T-helper 2 cell treated with Interferon-gamma antibody and Interleukin-4, amounts not matched to agents 5 μg/mL and 100 μg/mL, for 36 hours (primary cell): Measurements from ENCODE around the gene GPI.
A peak's percentile ranks its signal among the peaks of the same experiment; 100 is the strongest.

ENCODE experiments used
- DNase-seq: peaks from one replicate; pipeline ENCODE4 v3.0.0; 2021; ENCODE audit warnings: low spot score
- H3K27ac Mint-ChIP-seq: one replicate; pipeline ENCODE4 v1.8.0; 2021; ENCODE audit warnings: mild to moderate bottlenecking, mixed read lengths
- H3K27me3 Mint-ChIP-seq: one replicate; pipeline ENCODE4 v1.8.0; 2021; ENCODE audit warnings: low read depth, mixed read lengths
- H3K36me3 Mint-ChIP-seq: one replicate; pipeline ENCODE4 v1.8.0; 2021; ENCODE audit warnings: low read depth, mixed read lengths
- H3K4me1 Mint-ChIP-seq: one replicate; pipeline ENCODE4 v1.8.0; 2021; ENCODE audit warnings: low read depth, mixed read lengths
- H3K4me3 Mint-ChIP-seq: one replicate; pipeline ENCODE4 v1.8.0; 2022; ENCODE audit warnings: mild to moderate bottlenecking, moderate library complexity, mixed read lengths
- H3K9me3 Mint-ChIP-seq: one replicate; pipeline ENCODE4 v1.8.0; 2021; ENCODE audit warnings: mixed read lengths

Gene GPI

DNA sequence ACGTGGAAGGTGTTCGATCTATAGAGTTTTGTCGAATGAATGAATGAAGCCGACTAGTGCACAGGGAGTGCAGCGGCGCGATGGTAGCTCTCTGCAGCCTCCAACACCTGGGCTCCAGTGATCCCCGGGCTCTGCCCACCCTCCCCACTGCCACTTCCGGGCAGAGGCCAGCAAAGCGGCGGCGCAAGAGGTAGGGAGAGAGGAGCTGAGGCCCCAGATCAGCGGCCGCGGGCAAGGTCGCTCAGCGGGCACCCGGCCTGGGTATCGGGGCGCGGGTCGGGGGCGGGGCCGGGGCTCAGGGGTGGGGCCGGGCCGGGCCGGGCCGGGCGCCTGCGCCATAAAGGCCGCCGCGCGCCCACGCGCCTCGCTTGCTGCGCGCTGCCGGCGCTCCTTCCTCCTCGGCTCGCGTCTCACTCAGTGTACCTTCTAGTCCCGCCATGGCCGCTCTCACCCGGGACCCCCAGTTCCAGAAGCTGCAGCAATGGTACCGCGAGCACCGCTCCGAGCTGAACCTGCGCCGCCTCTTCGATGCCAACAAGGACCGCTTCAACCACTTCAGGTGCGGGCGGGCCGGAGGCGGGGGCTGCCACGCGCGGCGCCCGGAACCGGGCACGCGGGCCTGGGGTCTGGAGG is at the start of gene GPI:
Gene GPI (plus strand): TSS at position 367 of the 633 bp plus-strand sequence. CDS start 71 bp downstream, at position 438.
- H3K27me3 Mint-ChIP-seq, result no peaks in the 10 kb centered on the region
- H3K4me3 Mint-ChIP-seq, result peak within 1 kb of the TSS; percentile 99
- H3K36me3 Mint-ChIP-seq, result peaks cover 44% of the 10 kb centered on the region
- peak within 1 kb of the TSS; percentile 88 for H3K27ac Mint-ChIP-seq
- H3K4me1 Mint-ChIP-seq, result peaks cover 50% of the 10 kb centered on the region
- no peaks in the 10 kb centered on the region for H3K9me3 Mint-ChIP-seq
- DNase-seq, result peak; percentile 77

DNA sequence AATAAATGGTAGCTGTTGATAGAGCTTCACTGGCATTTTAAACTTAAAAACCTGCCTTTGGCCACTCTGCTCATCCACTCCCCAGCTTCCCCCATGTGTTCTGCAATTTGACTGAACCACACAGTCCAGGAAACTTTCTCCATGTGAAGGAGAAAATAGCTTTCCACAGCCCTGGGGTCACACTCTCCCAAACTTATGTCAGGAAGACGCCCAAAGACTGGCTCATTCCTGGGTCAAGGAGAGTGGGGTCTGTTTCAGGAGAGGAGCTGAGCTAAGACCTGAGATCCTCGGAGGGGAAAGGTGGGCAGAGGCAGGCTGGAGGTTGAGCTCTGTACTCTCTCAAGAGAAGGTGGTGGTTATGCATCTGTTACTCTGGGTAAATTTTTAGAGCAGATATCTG is 48.7 kb upstream of the GPI start:
- no peaks in the 10 kb centered on the region for H3K9me3 Mint-ChIP-seq
- H3K27ac Mint-ChIP-seq, result no peak overlapping the region
- no peaks in the 10 kb centered on the region for H3K27me3 Mint-ChIP-seq
- no peak for DNase-seq
- H3K4me3 Mint-ChIP-seq, result no peak overlapping the region
- H3K4me1 Mint-ChIP-seq, result peaks cover 11% of the 10 kb centered on the region
- no peaks in the 10 kb centered on the region for H3K36me3 Mint-ChIP-seq

DNA sequence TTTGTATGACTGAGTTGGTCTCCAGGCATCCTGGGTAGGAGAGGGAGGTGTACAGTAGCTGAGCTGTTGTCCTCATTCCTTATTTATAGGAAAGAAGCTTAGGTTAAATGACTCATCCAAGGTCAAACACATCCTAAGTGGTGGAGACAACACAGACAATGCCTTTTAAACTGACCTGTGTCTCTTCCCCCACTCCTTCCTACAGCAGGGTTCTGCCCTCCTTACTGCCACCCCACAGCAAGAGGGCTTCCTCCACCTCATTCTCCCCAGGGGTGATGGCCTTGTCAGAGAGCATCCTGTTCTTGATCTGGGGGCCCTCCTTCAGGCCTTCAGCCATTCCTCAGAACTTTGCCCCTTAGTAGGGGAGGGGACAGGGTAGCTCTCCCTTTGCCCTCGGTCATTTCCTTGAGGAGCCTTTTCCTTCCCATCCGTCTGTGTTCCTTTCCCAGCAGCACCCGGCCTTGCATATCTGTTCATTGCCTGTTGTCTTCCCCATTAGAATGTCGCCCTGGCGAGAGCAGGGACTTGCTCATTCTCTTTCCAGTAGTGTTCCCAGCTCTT is 48.2 kb upstream of the GPI start:
- Mint-ChIP-seq H3K27ac (no peak overlapping the region), H3K4me3 (no peak overlapping the region), H3K4me1 (peaks cover 11% of the 10 kb centered on the region), H3K36me3 (no peaks in the 10 kb centered on the region), H3K27me3 (no peaks in the 10 kb centered on the region), H3K9me3 (no peaks in the 10 kb centered on the region)
- DNase-seq, result no peak

DNA sequence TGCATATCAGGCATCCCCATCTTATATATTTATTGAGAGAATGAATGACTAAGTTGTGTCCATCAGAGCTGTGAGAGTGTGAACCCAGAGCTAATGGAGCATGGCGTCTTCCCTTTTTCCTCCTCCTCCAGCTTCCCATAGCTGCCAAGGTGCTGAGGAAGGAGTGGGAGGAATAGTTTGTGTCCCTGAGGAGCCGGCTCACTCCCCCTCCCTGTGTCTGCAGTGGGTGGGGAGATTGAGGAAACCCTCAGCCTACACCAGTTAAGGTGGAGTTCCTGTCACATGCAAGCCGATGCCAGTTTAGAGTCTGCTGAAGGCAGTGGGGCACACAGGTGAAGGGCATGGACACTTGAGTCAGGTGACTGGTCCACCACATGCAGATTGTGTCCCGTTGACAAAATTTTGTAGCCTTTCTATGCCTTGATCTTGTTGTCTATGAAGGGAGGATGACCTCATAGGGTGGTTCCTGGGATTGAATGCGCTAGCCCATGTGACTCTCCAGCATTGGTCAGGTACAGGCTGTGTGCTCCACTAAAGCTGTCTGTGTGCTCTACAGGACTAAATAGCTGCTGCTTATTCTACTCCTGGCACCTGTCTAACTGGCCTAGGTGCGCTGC is 47.6 kb upstream of the GPI start:
- H3K27ac Mint-ChIP-seq, result no peak overlapping the region
- no peaks in the 10 kb centered on the region for H3K27me3 Mint-ChIP-seq

DNA sequence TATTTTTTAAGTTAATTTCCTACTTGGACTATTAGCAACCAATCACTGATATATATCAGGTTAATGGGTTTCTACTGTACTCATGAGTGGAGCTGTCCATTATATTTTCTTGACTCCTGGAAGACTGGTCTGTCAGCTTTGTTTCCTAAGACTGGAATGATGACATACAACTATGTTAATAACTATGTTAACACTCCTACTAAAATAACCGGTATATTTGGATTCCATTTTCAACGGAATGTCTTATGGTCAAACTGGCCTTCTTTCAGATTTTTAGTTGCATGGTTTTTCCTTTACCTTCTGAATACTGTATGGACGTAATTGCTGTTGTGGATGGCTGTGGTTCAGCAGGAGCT is 45.8 kb upstream of the GPI start:
- Mint-ChIP-seq H3K27ac (no peak overlapping the region), H3K36me3 (peaks cover 5% of the 10 kb centered on the region), H3K9me3 (no peaks in the 10 kb centered on the region), H3K27me3 (no peaks in the 10 kb centered on the region), H3K4me1 (peaks cover 11% of the 10 kb centered on the region), H3K4me3 (no peak overlapping the region)
- DNase-seq, result no peak

More for the DNA sequence above, 47.6 kb upstream of the GPI start:
- no peaks in the 10 kb centered on the region for H3K9me3 Mint-ChIP-seq
- H3K4me3 Mint-ChIP-seq, result no peak overlapping the region
- no peaks in the 10 kb centered on the region for H3K36me3 Mint-ChIP-seq
- peaks cover 11% of the 10 kb centered on the region for H3K4me1 Mint-ChIP-seq
- DNase-seq, result no peak

DNA sequence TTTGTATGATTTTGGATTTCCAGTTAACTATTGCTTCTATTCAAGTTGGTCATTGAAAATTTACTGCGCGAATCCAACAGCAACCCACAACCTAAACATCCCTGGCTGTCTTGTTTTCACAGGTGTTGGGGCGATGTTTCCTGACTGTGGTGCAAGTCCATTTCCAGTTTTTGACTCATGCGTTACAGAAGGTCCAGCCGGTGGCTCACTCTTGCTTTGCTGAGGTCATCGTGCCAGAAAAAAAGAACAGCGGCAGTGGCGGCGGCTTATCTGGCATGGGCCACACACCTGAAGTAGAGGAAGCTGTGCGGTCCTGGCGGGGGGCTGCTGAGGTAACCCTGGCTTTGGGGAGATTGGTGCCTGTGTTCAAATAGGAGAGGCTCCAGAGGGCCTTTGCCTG is 45.2 kb upstream of the GPI start:
- no peak for DNase-seq
- no peaks in the 10 kb centered on the region for H3K27me3 Mint-ChIP-seq
- no peak overlapping the region for H3K27ac Mint-ChIP-seq
- no peak overlapping the region for H3K4me3 Mint-ChIP-seq
- peaks cover 11% of the 10 kb centered on the region for H3K4me1 Mint-ChIP-seq
- H3K9me3 Mint-ChIP-seq, result no peaks in the 10 kb centered on the region
- H3K36me3 Mint-ChIP-seq, result peaks cover 5% of the 10 kb centered on the region

DNA sequence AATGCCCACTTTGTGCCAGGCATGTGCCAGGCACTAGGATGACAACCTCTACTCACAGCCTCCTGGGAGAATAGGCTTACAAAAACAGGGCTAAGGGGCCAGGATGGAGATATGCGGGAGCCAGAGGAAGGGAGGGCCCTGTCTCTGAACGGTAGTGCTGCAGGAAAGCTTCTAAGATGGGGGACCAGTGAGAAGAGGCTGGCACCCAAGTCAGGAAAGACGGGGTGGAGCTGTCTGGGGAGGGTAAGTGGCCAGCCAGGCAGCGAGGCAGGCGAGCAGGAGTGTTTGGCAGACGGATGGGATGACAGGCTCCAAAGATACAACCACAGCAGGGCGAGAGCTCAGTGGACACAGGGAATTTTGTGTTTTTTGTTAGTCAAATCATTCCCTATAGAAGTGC is 44.7 kb upstream of the GPI start:
- H3K9me3 Mint-ChIP-seq, result no peaks in the 10 kb centered on the region

DNA sequence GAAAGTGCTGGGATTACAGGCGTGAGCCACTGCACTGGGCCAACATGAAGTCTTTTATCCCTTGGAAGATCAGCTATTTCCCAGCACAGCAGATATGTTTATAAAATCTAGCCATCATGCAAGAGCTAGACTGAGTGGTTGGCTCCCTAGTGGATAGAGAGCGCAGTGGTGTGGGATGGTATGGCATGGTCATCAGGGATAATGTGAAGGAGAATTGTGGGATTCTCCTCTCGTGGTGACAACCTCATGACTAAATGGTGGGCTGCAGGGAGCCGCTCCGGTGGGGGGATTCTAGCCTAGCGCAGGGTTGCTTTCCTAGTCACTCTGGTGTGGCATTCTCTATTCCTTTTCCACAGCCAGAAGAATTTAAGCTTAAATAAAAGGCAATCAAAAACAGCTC is 43.3 kb upstream of the GPI start:
- no peak overlapping the region for H3K4me3 Mint-ChIP-seq
- peaks cover 11% of the 10 kb centered on the region for H3K4me1 Mint-ChIP-seq
- H3K27me3 Mint-ChIP-seq, result no peaks in the 10 kb centered on the region
- H3K27ac Mint-ChIP-seq, result no peak overlapping the region
- peaks cover 5% of the 10 kb centered on the region for H3K36me3 Mint-ChIP-seq
- no peaks in the 10 kb centered on the region for H3K9me3 Mint-ChIP-seq
- no peak for DNase-seq

More for the DNA sequence above, 44.7 kb upstream of the GPI start:
- no peak for DNase-seq
- Mint-ChIP-seq H3K4me1 (peaks cover 11% of the 10 kb centered on the region), H3K36me3 (peaks cover 5% of the 10 kb centered on the region), H3K4me3 (no peak overlapping the region), H3K27ac (no peak overlapping the region), H3K27me3 (no peaks in the 10 kb centered on the region)

DNA sequence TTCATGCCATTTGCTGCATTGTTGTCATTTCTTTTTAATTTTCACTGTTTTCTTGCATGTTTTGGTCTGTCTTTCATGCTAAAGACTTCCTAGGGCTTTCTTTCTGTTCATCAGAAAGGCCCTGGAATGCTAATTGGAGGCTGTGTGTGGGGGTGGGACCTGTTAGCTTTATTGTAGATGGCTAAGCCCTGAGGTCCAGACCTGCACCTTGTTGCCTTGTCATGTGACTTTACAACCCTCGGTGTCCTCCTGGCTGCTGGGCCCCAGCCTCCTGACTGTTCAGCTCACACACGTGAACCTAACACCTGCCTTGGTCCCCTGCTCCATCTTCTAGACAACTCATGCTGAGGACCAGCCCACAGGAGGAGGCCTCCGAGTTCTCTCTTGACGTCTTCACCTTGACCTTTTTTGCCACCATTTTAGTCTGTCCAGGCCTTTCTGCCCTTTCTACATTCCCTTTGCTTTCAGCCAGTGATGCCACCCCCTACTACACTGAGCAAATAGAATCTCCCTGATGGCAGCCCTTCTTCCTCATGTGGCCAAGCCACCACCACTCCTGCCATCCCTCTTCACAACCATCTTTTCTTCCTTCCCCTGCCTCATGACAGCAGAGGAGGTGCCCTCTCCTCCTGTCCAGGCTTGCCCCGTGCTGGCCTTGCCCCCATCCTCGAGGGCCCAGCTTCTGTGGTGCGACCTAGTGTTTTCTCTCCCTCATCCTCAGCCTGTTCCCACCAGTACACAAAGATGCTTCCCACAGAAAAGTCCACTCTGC is 41.4 kb upstream of the GPI start:
- Mint-ChIP-seq H3K36me3 (peaks cover 5% of the 10 kb centered on the region), H3K27me3 (no peaks in the 10 kb centered on the region), H3K9me3 (no peaks in the 10 kb centered on the region), H3K4me1 (no peaks in the 10 kb centered on the region), H3K27ac (peak overlapping the region; percentile 34), H3K4me3 (no peak overlapping the region)
- DNase-seq, result no peak

DNA sequence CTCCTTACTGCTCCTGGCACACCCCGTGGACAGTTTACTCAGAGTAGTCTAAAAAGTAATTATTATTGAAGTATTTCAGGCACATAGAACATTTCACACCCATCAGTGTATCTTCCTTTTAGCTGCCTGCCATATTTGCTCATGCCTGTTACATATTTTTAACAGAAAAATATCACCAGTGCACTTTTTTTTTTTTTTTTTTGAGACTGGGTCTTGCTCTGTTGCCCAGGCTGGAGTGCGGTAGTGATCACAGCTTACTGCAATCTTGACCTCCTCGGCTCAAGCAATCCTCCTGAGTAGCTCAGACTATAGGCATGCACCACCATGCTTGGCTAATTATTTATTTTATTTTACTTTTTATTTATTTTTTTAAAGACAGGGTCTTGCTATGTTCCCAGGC is 40.7 kb upstream of the GPI start:
- Mint-ChIP-seq H3K9me3 (no peaks in the 10 kb centered on the region), H3K4me1 (no peaks in the 10 kb centered on the region), H3K27me3 (no peaks in the 10 kb centered on the region), H3K27ac (no peak overlapping the region), H3K4me3 (no peak overlapping the region), H3K36me3 (peaks cover 5% of the 10 kb centered on the region)
- DNase-seq, result no peak

DNA sequence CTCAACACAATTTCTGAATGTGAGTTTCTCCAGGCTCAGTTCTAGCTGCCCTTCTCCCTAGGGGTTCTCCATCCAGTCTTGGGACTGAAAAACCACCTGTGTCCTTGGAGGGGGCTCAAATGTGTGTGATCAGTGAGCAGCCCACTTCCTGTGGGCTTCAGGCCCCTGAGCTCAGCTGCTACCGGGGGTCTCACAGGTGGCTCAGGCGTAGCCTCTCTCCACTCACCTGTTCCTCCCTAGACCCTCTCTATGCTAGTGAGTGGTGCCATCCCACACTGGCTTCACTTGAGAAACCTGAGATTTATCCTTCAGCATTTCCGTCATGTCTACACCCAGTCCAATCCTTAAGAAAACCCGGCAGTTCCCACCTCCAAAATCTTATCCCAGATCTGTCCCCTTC is 39.8 kb upstream of the GPI start:
- no peaks in the 10 kb centered on the region for H3K9me3 Mint-ChIP-seq
- no peak for DNase-seq

DNA sequence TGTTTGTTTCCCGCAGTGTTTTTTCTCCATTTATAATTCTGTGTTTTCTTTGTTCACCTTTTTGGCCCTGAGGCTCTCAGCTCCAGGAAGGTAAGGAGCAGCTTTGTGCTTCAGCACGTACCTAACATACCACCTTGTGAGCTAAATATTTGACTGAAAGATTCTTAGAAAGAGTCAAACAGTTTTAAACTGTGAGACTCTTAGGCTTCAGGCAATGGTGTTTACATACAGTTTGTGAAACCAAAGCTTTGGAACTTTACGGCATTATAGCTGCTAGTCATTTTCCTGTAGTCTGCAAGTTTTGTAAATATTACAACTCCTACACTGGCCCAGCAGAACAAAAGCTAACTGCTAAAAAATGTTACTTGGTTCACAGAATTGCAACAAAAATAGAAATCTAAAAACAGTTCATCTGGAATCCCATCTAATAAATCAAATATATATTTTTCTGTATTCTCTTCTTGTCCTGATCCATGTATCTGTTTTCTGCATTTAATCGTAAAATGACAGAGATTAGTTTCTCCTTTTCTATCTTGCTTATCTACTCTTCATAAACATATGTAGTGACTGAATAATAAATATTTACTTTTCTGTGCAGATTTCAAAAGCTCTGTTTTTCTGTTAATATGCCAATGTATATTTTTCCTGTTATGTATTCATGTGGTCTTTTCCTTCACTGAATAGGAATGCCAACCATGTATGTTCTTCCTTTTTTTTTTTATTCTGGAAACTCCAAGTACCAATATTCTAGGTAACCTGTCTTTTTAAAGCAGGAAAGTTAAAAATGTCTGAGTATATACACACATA is 38.8 kb upstream of the GPI start:
- no peak overlapping the region for H3K27ac Mint-ChIP-seq
- H3K4me3 Mint-ChIP-seq, result no peak overlapping the region
- no peaks in the 10 kb centered on the region for H3K27me3 Mint-ChIP-seq
- H3K4me1 Mint-ChIP-seq, result no peaks in the 10 kb centered on the region
- DNase-seq, result no peak
- peaks cover 5% of the 10 kb centered on the region for H3K36me3 Mint-ChIP-seq
- no peaks in the 10 kb centered on the region for H3K9me3 Mint-ChIP-seq

More for the DNA sequence above, 39.8 kb upstream of the GPI start:
- peaks cover 5% of the 10 kb centered on the region for H3K36me3 Mint-ChIP-seq
- H3K27ac Mint-ChIP-seq, result no peak overlapping the region
- H3K27me3 Mint-ChIP-seq, result no peaks in the 10 kb centered on the region
- no peaks in the 10 kb centered on the region for H3K4me1 Mint-ChIP-seq
- H3K4me3 Mint-ChIP-seq, result no peak overlapping the region

DNA sequence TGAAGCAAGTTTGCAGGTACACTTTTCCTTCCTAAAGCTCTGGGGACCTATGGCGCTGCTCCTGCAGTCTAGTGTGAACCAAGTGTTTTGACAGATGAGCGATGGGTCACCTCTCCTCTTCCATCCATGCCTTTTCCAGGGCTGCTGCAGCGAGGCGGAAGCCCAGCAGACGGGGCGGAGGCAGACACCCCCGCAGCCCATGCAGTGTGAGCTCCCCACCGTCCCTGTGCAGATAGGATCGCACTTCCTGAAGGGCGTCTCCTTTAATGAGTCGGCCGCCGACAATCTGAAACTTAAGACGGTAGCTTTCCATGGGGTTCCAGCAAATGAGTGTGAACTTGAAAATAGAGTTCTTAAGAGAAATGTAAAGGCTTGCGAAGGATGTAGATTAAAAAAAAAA is 37.1 kb upstream of the GPI start:
- H3K36me3 Mint-ChIP-seq, result peaks cover 7% of the 10 kb centered on the region
- H3K4me1 Mint-ChIP-seq, result no peaks in the 10 kb centered on the region
- H3K4me3 Mint-ChIP-seq, result no peak overlapping the region
- DNase-seq, result no peak
- no peaks in the 10 kb centered on the region for H3K9me3 Mint-ChIP-seq
- no peak overlapping the region for H3K27ac Mint-ChIP-seq
- no peaks in the 10 kb centered on the region for H3K27me3 Mint-ChIP-seq
